GM10847 (cell line): ENCODE measurements around the gene UBL4B.

ENCODE experiments used
- POLR2A ChIP-seq: IDR thresholded peaks from 2 replicates; pipeline ENCODE4 v1.6.1; 2011; ENCODE audit not compliant: insufficient read length; ENCODE audit errors: extremely low read depth

Gene UBL4B

GRCh38 chr1:110081061-110081460 is 31.2 kb upstream of the UBL4B start:
- no peak for TF ChIP-seq POLR2A

- TF ChIP-seq POLR2A, result no peak
Measured at GRCh38 chr1:110082477-110082876, 29.8 kb upstream of the UBL4B start.

- TF ChIP-seq POLR2A, result no peak
Measured at GRCh38 chr1:110083061-110083865, 29.0 kb upstream of the UBL4B start.

- TF ChIP-seq POLR2A, result no peak
Measured at GRCh38 chr1:110083866-110084226, 28.4 kb upstream of the UBL4B start.

GRCh38 chr1:110084227-110085078 is 27.8 kb upstream of the UBL4B start:
- no peak for TF ChIP-seq POLR2A

GRCh38 chr1:110085671-110086070 is 26.6 kb upstream of the UBL4B start:
- TF ChIP-seq POLR2A, result no peak

- TF ChIP-seq POLR2A, result no peak
Measured at GRCh38 chr1:110086961-110087360, 25.3 kb upstream of the UBL4B start.

GRCh38 chr1:110087812-110088738 is 24.2 kb upstream of the UBL4B start:
- TF ChIP-seq POLR2A, result no peak

- TF ChIP-seq POLR2A, result no peak
Measured at GRCh38 chr1:110088739-110089316, 23.4 kb upstream of the UBL4B start.

GRCh38 chr1:110089561-110090275 is 22.5 kb upstream of the UBL4B start:
- no peak for TF ChIP-seq POLR2A

- no peak for TF ChIP-seq POLR2A
Measured at GRCh38 chr1:110091381-110091780, 20.9 kb upstream of the UBL4B start.

- no peak for TF ChIP-seq POLR2A
Measured at GRCh38 chr1:110091791-110092190, 20.5 kb upstream of the UBL4B start.

- no peak for TF ChIP-seq POLR2A
Measured at GRCh38 chr1:110092991-110093390, 19.3 kb upstream of the UBL4B start.

GRCh38 chr1:110094931-110095654 is 17.1 kb upstream of the UBL4B start:
- TF ChIP-seq POLR2A, result no peak
